GM21515 (cell line): ENCODE measurements around the gene SHC1.

Experiments
- ATAC-seq: cut with Tn5 transposase; IDR thresholded peaks from one replicate; pipeline ENCODE4 v1.9.1; 2021; ENCODE audit not compliant: unreplicated experiment

SHC1 gene

DNA sequence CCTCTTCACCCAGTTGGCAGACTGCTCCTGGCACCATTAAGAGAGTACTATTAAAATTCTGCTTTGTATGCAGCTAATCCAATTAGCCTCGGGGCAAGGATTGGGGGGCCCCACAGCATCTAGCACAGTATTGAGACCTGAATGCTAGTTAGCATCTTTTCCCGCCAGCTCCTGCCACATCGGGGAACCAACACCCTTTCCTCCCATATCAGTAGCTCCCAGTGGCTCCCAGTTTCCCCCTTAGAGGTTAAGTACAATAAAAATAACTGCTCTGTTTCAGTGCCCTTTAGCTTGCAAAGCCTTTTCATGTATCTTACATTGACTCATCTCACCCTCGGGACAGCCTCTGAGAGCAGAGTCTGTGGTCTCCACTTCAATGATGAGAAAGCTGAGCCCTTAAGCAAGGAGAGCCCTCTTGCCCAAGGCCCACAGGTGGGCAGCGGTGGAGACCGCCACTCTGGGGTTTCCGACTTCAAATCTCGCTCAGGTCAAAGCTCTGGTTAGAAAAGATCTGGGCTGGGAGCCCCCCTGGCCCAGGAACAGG is 29.8 kb downstream of the SHC1 start:
- no peak for ATAC-seq

DNA sequence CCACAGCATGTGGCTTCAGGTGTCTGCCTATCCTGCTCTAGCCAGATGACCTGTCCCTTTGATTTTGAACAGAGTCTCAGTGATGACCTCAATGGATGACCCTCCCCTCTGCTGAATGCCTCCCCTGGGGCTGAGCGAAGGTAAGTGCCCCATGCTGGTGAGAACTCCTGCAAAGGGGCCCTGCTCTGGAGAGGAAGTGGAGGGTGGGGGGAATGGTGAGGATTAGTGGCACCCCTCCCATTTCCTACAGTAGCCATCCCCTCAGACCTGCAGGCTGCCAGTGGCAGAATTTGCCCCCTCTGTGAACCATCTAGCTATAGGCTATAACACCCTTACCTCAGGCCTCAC is 30.4 kb downstream of the SHC1 start:
- ATAC-seq, result no peak

DNA sequence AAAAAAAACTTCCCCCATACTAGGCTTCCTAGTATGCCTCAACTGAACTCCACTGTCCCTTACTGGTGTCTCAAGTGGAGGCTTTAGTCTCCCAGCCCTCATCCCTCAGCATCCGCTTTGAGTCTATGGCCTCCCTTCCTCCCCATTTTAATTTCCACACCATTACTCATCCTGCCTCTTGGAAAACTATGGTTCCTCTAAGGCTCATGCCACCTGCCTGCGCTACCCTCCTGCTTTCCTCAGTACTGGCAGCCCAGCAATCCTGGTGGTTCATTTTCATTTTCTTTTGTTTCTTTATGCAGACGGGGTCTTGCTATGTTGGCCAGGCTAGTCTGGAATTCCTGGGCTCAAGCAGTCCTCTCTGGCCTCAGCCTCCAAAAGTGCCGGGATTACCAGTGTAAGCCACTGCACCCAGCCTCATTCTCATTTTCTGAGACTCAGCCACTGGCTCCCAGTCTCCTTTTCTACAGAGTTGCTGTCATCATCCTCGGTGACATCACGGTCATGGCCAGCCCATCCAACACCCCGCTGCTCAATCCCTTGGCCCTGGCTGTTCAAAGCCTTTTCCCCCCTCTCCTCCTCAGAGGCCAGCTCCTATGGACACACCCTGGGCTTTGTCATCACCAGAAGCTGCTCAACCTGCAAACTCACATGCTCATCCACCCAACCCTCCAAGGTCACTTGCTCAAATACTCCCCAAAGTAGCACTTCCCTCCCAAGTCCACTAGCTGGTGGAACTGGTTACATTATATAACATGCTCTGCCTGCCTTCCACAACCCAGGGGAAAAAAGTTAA is 31.7 kb downstream of the SHC1 start:
- ATAC-seq, result no peak

DNA sequence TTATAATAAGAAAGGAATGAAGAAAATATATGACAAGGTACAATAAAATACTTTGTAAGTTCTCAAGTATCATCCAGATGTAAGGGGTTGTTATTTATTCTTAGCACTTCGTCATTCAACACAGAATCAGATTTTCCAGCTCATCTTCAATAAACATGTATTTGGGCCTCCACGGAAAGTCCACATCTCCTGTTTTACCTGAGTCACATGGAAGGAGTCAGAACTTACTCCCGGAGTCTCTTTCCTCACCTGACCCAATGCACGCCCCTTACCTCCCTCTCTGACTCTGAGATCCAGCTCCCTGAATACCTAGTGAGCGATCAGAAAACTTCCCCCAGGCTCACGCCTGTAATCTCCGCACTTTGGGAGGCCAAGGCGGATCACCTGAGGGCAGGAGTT is 32.6 kb downstream of the SHC1 start:
- ATAC-seq, result no peak

DNA sequence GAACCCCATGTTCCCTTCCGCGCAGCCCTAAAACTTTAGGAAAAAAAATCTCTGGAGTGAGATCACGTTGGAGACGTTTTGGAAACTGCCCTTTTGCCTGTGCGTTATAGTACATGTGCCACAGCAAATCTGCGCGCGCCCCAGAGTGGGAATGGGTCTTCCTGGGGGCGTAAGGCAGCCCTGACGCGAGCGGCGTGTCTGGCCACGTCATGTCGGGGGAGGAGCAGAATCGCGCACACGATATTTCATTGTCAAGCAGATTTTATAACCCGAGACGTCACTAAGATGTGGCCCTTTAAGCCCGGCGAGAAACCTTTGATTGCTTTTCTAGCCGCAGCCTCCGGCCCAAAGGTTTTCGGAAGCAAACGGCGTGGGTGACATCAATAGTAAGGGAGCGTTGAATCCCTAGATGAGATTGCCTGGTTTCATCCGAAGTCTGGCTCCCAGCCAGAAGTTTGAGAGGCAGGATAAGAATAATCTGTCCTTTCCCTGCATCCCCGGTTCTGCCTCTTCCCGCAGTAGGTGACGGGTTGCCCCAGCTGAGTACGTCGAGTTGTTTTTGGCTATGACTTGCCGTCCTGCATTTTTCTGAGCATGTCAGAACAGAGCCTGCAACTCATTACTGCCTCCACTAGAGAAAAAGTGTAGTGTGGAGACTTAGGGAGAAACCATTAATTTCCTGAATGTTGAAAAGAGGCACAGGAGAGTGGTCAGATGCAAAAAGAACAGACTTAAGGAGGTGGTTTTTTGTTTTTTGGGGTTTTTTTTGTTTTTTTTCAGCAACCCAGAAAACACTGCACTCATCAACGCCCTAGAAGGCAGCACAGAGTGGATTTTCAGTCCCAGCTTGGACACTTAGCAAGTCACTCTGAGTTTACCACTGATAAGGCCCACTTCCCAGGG is 33.2 kb downstream of the SHC1 start:
- peak; percentile 55 for ATAC-seq

DNA sequence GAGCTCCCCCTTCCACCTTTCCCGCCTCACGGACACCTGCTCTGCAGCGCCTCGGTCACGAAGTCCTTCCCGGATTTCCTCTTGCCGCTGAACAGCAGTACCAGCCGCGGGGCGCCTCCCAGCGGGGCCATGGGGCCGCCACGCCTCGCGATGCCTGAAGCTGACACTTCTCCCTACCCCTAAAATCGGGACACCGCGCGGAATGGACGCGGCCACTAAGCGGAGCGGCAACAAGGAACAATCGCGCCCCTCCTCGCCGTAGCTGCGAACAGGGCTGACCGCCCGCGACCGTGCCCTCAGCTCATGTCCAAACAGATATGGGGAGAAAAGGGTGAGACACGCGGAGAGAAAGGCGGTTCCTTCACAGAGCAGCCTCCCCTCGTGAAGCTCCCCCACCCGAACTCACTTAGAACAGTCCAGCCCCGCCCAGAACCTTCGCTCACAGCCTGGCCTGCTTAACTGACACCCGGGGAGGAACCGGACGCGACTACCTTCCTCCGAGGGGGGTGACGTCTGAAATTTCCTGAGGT is 33.9 kb downstream of the SHC1 start, which contains the start of gene PMVK:
TSS of gene PMVK (minus strand) at position 165 of the 530 bp plus-strand sequence. CDS start at position 131, 34 bp downstream.
- peak; percentile 73 for ATAC-seq

DNA sequence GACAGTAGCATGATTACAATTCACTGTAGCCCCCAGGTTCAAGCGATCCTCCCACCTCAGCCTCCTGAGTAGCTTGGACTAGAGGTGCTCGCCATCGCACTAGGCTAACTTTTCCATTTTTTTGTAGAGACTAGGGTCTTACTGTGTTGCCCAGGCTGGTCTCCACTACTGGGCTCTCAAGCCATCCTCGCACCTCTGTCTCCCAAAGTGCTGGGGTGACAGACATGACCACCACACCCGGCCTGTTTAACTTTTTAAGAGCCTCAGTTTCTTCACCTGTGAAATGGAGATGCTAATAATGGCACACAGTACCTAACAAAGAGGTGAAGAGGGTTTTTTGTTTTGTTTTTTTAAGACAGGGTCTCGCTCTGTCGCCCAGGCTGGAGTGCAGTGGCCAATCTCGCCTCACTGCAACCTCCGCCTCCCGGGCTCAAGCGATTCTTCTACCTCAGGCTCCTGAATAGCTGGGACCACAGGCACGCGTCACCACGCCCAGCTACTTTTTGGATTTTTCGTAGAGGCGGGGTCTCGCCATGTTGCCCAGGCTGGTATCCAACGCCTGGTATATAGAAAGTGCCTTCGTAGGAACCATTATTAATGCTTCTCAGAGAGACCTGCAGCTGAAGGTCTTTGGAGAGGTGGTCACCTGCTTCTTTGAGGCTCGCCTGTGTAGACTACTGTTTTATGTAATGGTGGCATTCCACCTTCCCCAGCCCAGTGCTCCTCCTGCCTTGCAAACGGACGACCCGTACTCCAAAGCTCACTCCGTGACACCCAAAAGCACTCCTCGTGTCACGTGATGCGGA is 34.6 kb downstream of the SHC1 start:
- ATAC-seq, result no peak

DNA sequence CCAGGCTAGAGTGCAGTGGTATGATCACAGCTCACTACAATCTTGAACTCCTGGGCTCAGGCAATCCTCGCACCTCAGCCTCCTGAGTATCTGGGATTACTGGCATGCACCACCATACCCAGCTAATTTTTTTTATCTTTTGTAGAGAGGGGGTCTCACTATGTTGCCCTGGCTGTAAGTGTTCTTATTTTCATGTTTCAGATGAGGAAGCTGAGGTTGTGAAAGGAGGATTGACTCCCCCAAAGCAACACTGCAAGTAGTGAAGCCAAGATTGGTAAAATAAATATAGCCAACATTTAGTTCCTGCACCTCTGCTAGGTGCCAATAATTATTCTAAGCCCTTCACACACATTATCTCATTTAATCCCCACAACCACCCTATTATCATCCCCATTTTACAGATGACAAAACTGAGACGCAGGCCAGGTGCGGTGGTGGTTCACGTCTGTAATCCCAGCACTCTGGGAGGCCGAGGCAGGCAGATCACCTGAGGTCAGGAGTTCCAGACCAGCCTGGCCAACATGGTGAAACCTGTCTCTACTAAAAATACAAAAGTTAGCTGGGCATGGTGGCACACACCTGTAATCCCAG is 36.1 kb downstream of the SHC1 start:
- ATAC-seq, result no peak

DNA sequence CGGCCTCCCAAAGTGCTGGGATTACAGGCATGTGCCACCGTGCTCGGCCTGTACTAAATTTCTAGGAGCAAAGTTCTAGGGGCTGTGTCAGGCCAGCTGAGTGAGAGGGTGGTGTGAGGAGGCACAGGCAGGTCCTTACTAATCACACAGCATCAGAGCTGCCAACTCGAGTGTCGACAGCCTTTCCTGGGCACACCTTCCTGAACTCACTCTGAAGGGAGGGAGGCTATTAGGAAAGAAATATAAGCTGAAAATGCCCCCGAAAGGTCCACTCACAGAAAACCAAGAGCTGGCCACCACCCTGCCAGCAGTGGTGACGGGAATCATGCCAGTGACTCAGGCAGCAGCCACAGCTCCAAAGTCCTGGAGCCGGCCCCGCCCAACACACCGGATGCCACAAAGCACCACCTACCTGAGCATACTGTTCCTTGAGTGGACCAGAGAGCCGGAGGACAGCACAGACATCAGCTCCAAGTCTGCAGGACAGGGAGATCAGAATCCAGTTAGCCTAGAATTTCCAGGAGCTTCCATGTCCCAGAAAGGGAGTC is 38.5 kb downstream of the SHC1 start:
- ATAC-seq, result no peak

DNA sequence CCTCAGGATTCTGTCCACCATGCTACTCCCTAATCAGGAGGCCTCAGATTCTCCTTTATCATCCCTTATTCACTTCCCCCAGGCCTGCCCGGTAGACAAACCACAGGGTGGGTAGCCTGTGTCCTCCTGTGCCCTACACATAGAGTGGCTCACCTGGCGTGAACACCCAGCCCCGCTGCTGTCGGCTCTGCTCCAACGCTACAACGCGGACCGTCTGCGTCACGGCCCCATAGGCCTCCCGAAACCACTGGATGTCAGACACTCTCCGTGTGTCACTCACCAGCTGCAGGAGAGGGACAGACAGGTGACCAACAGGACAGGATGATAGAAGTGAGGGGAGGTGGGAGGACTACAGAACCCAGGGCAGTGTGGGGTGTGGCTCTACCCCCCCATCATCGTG is 44.3 kb downstream of the SHC1 start:
- no peak for ATAC-seq

DNA sequence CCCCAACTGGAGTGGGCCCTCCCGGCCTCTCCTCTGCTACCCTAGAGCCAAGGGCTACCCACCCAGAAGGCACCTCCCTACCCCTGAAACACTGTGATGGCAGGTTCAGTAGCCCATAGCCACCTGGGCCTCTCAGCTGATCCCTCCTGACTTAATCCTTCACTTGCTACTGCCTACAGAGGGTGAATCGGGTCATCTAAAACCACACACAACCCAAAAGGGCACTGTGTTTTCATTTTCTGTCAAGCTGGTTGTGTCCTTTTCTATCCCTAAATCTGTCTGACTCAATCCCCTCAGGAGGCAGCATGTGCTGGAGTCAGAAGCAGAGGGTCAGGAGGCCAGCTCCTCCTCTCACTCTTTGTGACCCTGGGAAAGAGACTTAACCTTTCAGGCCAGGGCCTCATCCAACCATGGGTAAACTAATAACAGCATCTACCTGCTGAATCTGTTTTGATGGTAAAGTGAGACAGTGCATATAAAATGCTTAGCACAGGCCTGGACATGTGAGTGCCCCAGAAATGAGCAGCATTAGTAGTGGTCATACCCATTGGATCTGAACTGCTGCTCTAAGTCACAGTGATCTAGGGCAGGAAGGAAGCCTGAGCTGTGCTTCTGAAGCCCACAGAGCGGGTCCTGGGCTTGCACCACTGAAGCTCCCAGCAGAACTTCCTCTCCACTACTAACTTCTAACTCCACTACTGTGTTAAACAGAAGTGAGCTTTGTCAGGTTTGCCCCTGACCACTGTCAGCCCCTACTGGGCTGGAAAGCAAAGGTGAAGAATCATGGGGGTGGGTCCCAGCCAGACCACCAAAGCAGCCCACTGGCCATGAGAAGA is 45.0 kb downstream of the SHC1 start:
- ATAC-seq, result no peak

DNA sequence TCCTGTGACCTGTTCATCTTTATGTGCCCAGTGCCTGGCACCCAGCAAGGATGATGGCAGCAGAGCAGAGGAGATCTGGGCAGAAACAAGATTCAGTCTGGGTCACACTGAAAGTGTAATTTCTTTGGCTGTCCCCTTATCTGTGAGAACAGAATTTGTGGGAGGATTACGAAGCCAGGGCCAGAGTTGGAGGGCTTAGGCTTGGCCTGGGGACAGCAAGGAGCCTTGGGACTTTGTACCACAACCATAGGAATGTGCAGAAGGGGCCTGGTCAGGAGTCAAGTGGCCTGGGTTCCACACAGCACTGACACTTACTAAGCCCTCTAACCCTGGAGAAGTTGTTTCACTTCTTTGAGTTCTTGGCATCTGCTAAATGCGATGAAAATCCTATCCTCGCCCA is 46.9 kb downstream of the SHC1 start:
- ATAC-seq, result no peak

DNA sequence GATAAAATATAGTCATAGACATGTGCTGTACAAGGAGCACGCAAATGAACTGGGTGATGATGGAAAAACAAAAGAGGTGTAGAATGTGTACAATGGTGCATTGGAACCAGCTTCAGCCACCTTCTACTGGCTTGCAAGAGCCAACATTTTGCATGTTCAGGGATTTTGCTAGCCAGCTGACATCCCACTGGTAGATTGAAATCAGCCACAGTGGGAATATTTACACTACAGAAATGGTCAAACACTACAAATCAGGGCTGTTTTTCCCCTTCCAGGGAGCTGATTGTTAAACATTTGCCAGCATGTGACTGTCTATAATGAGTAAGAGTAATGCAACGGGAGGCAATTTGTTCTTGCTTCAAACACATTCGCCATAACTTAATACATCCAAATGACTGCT is 57.3 kb downstream of the SHC1 start:
- no peak for ATAC-seq

DNA sequence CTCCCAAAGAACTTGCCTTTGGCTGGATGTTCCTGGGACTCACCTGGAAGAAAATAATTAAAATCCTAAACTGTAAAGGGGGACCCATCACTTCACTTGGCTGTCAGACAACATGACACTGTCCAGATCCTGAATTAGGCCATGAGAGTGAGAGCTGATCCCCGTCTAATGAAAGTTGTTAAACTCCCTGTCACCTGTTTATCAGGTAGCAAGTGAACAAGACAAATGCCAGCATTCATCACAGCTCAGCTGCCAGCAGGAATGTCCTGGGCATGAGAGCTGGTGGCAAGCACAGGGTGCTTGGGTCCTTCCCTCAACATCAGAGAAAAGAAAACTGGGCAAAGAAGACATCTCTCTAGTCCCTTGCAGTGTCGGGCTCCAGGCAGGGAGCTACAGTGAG is 57.8 kb downstream of the SHC1 start:
- no peak for ATAC-seq
